AG04449 (cell line): ENCODE measurements around the gene ANKS1B.
A peak's percentile ranks its signal among the peaks of the same experiment; 100 is the strongest.

Experiments
- CTCF ChIA-PET: fragments of 350-600 bp; formaldehyde crosslinking; extraction: SDS; loops from one replicate; lab custom pipeline; 2021; ENCODE audit warnings: antibody characterized with exemption; lab: Yijun Ruan, JAX
- POLR2A ChIA-PET: fragments of 400-600, 350-600 bp; formaldehyde crosslinking; extraction: SDS; loops from one replicate; lab custom pipeline; 2020; ENCODE audit warnings: antibody characterized with exemption, inconsistent platforms; lab: Yijun Ruan, JAX
- DNase-seq: peaks from one replicate; pipeline ENCODE4 v3.0.0-alpha.2; 2010; ENCODE audit warnings: low read depth, low spot score
- H3K4me3 ChIP-seq: 2 replicates; pipeline ENCODE4 v1.5.1; 2011; ENCODE audit warnings: low read depth, mild to moderate bottlenecking, control low read depth, low read length
- CTCF ChIP-seq: IDR thresholded peaks from one replicate; pipeline ENCODE4 v1.5.1; 2011; ENCODE audit warnings: mild to moderate bottlenecking, moderate library complexity, low read length, control low read depth, inconsistent platforms; ENCODE audit not compliant: insufficient read depth; ENCODE audit errors: missing control alignments

Gene ANKS1B

GRCh38 chr12:99413751-99414150 lies 571.0 kb downstream of the ANKS1B start:
- ChIA-PET POLR2A (no interaction called here), CTCF (no interaction called here)
- no peak for DNase-seq
- no peak for TF ChIP-seq CTCF
- no peak overlapping the region for H3K4me3 ChIP-seq

DNA sequence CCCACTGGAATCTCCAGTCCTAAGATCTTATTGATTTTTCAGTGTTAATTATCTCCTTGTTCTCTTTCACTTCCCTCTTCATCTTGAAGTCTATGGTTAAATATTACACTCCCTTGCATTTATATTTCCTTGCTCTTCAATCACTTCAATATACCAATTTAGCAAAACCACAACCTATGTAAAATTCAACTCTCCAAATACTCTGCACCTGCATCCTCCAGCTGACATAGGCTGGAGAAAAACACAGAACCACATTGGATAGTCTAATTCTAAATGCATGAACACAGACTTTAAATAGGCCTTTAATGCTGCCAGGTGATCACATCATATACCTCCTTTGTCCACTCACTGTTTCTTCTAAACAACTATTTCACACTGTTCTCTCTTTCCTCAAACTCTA lies 591.0 kb downstream of the ANKS1B start:
- DNase-seq, result no peak
- POLR2A ChIA-PET, result no interaction called here
- no peak overlapping the region for H3K4me3 ChIP-seq
- CTCF ChIA-PET, result no interaction called here
- no peak for TF ChIP-seq CTCF

- DNase-seq, result no peak
- TF ChIP-seq CTCF, result no peak
- no peak overlapping the region for H3K4me3 ChIP-seq
- CTCF ChIA-PET, result interaction anchor here (1.1 to 3.0 kb wide), 2 partner anchors 228 to 235 kb away, joined by 3 to 14 read pairs; no protein-coding TSS in a partner anchor
- POLR2A ChIA-PET, result no interaction called here
Measured at GRCh38 chr12:99392091-99392850, 592.5 kb downstream of the ANKS1B start.

DNA sequence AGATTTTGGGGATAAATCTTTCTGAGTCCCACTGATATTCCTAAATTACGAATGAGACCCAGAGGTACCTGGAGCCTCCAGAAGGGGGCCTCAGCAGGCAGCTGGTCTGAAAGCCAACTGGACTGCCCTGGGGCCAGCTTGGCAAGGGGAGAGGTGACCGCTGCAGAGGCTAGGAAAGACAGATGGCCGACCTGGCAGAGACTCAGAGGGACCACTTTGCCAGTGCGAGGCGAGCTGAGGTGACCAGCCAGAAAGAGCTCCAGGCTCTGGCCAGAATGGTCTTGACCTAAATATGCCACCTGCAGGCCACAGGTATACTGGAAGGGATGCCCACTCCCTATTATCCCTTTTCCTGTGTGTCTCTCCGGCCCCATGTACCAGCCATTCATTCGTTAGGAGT lies 594.0 kb downstream of the ANKS1B start:
- no peak for DNase-seq
- no peak overlapping the region for H3K4me3 ChIP-seq
- CTCF ChIA-PET, result interaction anchor here (0.8 to 3.0 kb wide), 6 partner anchors 230 to 378 kb away, joined by 3 to 14 read pairs (median 5); no protein-coding TSS in a partner anchor
- TF ChIP-seq CTCF, result peak; percentile 21
- POLR2A ChIA-PET, result no interaction called here

DNA sequence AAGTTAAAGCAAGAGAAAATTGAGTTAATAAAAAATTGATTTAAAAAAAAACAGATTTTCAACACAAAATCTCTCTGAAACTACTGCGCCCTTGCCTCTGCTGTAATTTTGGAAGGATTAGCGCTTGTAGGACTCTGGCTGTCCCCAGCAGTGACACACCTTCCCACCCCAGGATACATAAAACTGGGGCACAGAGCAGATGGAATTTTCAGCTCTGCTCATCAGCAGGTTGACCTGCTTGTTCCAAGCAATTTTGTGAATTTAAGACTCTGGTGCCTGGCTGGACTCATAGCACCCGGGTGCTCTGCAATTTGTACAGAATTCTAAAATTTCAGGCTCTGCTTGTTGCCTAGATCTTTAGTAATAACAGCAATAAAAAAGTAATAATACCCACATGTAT lies 595.0 kb downstream of the ANKS1B start:
- TF ChIP-seq CTCF, result no peak
- no peak for DNase-seq
- ChIA-PET POLR2A (no interaction called here), CTCF (interaction anchor here (0.8 to 3.0 kb wide), 4 partner anchors 231 to 379 kb away, joined by 5 to 14 read pairs (median 6); no protein-coding TSS in a partner anchor)
- H3K4me3 ChIP-seq, result no peak overlapping the region

- TF ChIP-seq CTCF, result no peak
- no peak for DNase-seq
- ChIA-PET CTCF (interaction anchor here (1.0 kb wide), 1 partner anchor 231 kb away, joined by 4 read pairs; no protein-coding TSS in a partner anchor), POLR2A (no interaction called here)
- no peak overlapping the region for H3K4me3 ChIP-seq
Measured at GRCh38 chr12:99388671-99389195, 596.0 kb downstream of the ANKS1B start.
